NOMO-1 treated with DMSO at 0.1 percent for 48 hours (cell line): ENCODE measurements around the gene C14orf132.

Experiments
- DNase-seq: peaks from one replicate; lab custom pipeline; 2025; ENCODE audit not compliant: unreplicated experiment; lab: John Stamatoyannopoulos, UW

The C14orf132 gene

GRCh38 chr14:96096639-96097610 is 57.8 kb downstream of the C14orf132 start:
- no peak for DNase-seq

DNA sequence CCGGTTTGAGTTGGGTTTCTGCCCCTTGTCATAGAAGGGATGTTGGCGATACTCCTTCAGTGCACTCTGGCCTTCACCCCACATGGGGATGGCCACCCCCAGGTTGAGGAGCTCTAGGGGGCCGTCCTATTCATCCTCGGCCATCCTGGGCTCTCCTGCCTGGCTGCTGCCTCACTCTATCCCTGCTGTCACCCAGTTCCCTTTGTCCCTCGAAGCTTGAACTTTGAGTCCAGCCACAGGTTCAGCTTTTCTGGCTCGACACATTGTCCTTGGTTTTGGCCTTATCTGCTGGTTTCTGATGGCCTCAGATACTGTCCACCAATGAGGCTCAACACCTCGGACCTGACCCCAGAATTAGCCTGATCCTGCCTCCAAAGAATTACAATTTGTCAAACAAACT is 58.6 kb downstream of the C14orf132 start:
- DNase-seq, result no peak

GRCh38 chr14:96098309-96098998 is 59.3 kb downstream of the C14orf132 start:
- DNase-seq, result peak; percentile 4

- DNase-seq, result no peak
Measured at GRCh38 chr14:96098999-96099335, 59.8 kb downstream of the C14orf132 start.

DNA sequence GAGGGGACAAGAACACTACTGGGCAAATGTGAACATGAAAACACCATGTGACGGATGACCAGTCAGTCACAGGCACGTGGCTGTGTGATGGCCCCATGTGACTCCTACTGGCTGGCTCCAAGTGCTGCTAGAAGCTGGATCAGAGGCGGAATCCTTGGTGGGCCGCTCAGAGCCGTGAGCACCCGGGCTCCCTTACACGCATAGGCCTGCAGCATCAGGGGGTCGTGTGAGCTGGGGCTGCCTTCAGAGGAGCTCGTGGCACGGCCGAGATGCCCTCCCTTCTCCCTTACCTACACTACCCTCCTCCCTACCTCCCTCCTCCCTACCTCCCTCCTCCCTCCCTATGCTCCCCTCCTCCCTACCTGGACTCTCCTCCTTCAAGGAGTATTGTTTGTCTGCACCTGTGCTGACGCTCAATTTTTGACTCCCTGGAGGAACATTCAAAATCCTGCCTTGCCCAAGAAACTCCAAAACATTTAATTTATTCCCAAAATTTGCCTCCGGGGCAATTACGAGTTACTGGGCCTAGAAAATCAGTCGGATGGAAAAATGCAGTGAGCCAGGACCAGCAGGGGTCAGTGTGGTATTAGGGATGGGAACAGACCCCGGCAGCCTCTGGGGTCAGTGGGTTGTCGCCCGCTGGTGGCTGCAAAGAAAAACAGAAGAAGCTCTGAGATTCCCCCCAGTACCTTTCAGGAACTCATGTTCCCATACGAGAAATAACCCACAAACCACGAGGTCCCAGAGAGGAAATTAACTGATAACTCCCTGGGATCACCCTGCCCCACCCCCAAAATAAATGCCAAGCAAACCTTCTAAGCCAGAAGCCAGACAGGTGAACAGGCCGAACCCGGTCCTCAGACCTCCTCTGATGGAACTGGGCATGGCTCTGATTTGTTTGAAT is 61.3 kb downstream of the C14orf132 start:
- peak; percentile 70 for DNase-seq

GRCh38 chr14:96102081-96102856 is 63.1 kb downstream of the C14orf132 start:
- no peak for DNase-seq

DNA sequence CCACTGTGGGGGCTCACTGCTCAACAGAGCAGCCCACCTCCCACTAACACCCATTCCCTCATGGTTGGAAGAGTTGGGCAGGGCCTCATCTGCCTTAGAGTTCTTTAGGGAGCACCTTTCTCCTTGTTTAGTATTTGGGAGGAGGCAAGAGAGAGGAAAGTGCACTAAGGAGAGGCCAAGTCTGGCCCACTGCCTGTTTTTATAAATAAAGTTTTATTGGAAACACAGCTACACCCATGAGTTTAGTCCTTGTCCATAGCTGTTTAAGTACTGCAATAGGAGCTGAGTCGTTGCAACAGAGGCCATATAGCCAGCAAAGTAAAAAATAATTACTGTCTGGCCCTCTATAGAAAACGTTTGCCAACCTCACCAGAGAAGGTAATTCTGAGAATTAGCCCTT is 63.9 kb downstream of the C14orf132 start:
- no peak for DNase-seq

- no peak for DNase-seq
Measured at GRCh38 chr14:96103560-96104460, 64.6 kb downstream of the C14orf132 start.

DNA sequence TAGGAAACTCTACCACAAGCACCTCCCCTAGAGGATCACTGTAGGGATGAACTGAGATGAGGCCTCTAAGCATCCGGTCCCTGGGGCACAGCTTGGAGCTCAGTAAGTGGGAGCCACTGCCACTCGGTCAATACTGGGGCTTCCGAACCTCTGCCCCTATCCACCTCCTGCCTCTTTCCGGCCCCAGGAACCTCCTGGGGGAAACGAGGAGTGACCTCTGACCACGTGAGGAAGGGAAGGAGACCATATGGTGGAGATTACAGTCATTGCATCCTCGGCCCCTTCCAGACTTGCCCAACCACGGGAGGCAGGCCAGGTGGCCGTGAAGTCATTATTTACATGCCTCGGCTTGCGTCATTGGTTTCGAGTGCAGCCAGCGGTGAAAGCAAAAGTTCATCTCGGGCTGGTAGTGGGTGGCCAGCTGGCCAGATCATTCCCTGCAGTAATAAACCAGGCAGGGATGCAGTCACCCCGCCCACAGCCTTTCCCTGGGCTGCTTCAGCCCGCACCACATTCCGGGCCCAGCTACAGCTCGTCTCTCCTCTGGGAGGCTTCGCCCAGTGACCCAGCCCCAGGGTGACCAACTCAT is 65.4 kb downstream of the C14orf132 start:
- no peak for DNase-seq

GRCh38 chr14:96105089-96105925 is 66.1 kb downstream of the C14orf132 start:
- DNase-seq, result no peak

DNA sequence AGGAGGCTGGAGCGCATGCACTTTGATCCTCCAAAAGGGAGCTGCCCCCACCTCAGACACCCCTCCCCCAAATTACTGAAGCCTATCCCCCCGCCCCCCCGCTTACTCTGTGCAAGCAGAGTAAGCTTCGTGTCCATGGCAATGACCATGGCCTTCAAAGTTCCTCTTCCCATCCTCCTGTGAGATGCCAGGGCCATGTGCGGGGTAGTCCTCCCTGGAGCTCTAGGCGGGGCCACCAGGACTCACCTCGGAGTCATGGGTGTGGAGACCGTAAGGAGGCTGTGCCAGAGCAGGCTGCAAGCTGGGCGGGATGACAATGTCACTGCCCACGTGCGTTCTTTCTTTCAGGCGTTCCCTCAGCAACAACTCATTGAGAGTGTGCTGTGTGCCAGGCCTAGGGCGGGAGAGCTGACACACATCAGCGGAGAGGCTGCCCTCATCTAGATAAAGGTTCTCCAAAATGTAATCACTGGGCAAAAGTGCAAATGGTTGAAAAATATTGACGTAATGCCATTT is 66.8 kb downstream of the C14orf132 start:
- DNase-seq, result no peak

- DNase-seq, result no peak
Measured at GRCh38 chr14:96106891-96107290, 67.7 kb downstream of the C14orf132 start.

DNA sequence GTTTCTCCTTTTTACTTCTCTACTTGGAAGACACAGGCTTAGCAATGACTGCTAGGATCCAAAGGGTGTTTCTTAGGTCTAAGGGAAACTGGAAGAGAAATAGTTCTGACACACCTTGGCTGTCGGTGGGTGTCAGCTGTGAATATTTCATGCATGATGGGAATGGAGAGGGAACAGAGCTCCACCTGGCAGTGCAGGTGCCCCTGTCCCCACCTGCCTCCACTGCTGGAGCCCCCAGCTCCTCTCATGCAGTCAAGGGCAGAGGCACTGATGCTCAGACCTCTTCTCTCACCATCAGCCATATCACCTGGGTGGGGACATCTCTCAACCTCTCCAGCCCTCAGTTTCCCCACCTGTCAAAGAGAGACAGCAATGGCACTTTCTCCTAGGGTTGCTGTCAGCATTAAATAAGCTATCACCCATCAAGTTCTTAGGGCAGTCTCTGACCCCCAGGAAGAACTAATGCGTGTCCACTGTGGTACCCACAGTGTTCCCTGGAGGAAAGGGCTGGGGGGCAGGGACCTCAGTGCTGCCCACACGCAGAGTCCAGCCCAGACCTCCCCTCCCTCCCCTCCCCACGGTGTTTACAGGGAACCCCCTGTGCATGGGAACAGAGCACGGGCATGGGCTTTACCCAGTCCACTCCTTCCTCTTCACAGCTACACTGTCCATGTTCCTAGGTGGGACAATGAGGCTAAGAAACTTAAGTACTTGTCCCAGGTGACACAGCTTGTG is 69.1 kb downstream of the C14orf132 start:
- no peak for DNase-seq

GRCh38 chr14:96108911-96109310 is 69.7 kb downstream of the C14orf132 start:
- no peak for DNase-seq

DNA sequence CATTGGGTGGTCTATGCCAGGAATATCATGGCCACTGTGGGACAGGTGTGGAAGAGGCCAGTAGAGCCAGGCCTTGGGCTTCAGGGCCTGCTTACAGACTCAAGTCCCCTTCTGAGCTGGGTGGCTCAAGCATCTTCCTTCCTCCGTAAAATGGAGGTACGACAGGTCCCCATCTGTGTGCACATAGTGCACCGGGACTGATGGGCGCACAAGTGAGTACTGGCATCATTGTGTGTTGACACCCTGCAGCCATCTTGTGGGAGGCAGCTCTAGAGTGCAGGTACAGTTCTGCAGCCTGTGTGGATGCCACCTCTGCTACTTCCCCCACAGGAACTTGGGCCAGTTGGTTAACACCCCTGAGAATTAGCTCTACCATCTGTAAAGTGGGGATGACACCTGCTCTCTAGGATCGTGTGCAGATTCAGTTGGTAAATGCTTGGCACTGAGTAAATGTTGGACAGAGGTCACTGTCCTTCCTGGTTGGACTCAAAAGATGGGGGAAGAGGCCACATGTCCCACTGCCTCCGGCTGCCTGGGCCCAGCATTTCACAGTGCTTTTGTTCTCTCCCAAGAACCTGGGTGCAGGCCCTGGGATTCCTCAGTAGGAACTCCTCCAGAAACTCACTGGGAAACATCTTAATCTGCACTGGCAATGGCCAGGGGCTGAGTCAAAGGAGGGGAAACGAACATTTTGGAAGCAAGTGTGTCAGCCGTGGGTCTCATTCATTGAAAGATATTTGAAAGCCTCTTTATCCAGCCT is 70.6 kb downstream of the C14orf132 start:
- no peak for DNase-seq

- DNase-seq, result no peak
Measured at GRCh38 chr14:96112032-96112431, 72.9 kb downstream of the C14orf132 start.

DNA sequence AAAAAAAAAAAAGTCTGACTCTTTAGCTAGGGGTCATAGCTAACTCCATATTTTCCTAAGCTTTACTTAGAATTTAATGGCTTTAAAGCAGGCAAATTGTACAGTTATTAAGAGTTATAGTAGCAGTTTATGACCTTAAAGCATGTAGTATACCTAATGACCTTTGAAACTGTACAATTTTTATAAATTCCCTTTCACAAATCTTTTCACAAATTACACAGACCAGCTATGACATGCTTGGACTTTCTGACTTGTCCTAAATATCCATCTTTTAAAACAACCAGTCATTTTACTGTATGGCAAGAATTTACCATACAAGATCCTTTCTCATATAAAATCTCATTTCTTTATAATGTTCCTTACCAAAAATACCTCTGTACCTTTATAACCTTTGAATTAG is 74.8 kb downstream of the C14orf132 start:
- no peak for DNase-seq
